Islet of Langerhans (tissue), 1 donor: ENCODE measurements around the gene C3orf18.

Source experiments
- FAIRE-seq: peaks from one replicate; lab custom pipeline; 2011; peaks lifted over from hg19 to GRCh38; lab: Jason Lieb, UNC

Gene C3orf18

DNA sequence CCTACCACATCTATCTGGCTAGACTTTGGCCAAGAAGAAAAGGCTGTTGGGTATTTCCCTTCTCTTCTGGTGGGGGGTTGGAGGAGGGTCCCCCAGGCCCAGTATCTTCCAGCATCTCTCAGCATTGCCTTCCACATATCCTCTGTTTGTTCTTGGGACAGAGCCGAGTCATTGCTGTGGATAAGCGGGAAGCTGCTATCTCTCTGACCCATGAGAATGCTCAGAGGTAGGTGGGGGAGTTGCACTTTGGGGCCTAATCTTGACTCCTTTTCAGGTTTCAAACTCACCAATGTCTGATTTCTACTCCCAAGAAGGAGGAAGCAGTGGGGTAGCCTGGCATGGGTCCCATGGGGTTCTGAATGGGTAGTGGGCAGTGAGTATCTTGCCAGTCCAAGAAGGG is 9.8 kb upstream of the C3orf18 start:
- FAIRE-seq = no peak

DNA sequence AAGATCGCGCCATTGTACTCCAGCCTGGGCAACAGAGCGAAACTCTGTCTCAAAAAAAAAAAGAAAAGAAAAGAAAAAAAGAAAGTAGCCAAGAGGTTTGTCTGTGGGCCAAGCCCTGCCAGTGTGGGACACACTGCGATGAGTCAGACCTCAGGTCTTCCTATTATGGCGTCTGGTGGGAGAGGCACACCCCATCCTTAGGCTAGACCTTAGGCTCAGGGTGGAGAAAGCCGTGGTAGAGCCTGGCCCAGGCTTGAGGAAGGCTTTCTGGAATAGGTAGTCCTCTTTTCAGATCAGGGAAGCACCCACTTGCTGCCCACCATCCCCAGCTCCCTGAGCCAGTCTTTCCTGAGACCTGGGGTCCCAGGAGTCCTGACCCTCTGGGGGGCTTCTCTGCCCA is 7.8 kb upstream of the C3orf18 start:
- no peak for FAIRE-seq

DNA sequence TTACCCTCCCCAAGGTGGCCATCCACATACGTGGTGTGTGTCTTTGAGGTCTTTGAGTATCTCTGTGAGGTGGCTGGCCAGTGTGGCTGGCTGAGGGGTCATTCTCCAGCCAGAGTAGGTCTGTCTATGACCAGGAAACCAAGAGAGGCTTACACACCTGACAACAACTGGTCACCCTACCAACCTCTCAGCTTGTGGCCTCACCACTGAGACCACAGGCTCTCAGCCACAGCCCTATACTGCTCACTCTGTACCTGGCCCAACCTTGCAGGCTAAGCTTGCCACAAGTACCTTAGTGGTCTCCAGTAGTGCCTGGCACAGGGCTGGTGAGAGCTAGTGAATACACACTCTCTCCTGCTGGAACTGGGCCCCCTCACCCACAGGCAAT is 6.9 kb upstream of the C3orf18 start:
- no peak for FAIRE-seq

DNA sequence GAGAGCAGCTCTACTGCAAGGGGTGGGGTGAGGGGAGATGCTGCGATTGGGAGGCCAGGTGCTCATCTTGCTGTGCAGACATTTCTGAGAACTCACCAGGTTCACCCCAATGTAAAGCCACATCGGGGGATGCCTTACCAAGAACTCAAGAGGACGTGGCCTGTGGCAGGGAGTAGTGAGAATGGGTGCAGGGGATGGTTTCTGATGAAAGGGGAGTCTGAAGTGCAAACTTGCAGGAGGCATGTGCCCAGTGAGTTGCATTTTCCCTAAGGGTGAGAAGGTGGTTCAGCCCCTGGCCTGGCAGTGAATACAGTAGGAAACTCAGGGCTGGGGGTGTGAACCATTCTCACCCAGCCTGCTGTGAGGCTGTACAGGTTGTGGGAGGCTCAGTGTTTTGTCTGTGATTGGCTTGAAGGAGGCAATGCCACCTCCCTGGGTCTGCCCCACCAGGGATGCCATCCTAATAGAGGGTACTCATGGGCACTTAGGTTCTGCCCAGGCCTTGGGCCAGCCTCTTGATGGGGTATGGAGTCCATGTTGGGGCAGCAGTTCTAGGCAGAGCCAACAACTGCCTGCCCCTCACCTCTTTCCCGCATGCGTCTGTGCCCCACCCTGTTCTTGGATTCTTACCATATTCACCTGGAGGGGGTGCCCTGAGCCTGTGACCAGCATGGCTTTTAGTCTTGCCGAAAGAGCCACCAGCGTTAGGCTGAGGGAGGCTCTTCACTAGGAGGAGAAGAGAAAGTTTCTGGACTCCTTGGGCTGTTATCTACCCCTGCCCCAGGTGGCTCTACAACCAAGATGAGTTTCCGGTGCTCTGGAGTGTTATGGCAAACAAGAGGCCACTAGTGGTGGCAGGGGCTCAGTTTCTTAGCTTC is 6.3 kb upstream of the C3orf18 start:
- no peak for FAIRE-seq

DNA sequence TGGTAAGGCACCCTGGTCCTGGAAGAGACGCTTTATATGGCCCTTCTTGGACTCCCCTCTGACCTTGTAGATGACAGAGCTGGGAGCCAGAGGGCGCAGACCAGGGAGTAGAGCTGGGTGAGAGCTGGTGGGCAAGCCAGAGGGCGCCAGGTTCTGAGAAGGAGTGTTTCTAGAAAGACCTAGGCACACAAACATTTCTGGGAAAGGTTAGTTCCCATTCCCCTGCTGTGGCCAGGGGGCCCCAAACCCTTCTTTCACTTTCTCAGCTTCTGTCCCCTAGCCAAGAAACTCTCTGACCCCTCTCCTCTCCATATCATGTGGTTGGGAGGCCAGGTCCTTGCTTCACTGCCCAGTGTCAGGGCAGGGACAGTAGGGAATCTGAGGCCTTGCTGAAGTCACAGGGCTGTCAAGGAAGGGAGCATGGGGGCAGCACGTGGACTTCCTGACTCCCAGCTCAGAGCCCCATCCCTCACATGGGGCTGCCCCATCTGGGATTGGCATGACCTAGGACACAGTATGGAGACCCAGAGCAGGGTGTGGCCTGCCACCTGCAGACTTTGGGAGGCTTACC is 5.3 kb upstream of the C3orf18 start:
- FAIRE-seq = no peak

DNA sequence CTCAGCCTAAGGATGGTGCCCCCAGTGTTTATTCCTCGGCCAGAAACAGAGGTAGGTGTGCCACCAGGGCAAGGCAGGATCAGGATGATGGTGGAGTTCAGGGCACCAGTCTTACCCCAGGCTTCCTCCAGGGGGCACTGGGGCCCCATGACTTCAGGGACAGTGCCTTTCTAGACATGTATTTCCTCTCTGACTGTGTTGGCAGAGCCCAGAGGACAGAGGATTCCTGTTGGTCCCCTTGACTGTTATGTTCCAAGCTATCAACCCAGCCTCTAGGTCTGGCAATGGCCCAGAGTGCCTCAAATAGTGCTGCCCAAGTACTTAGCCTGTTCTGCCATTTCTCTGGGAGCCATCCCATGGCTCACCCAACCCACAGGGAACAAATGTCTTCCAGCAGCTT is 4.6 kb upstream of the C3orf18 start:
- FAIRE-seq = no peak

DNA sequence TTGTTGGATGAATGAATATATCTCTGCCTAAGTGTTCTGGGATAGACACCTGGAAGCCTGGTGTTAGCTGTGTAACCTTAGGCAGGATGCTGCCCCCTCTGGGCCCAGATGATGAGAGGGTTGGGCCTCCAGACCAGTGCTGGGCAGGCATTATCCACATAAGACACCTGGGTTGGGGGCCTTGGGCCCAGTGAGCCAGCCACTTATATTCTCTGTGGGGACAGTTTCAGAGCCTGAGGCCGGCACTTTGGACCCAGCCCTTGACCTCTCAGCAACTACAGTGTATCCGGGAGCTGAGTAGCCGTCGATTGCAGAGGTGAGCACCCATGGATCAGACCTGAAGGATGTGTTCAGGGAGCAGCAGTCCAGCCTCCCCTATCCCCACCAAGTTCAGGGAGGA is 3.9 kb upstream of the C3orf18 start:
- no peak for FAIRE-seq

DNA sequence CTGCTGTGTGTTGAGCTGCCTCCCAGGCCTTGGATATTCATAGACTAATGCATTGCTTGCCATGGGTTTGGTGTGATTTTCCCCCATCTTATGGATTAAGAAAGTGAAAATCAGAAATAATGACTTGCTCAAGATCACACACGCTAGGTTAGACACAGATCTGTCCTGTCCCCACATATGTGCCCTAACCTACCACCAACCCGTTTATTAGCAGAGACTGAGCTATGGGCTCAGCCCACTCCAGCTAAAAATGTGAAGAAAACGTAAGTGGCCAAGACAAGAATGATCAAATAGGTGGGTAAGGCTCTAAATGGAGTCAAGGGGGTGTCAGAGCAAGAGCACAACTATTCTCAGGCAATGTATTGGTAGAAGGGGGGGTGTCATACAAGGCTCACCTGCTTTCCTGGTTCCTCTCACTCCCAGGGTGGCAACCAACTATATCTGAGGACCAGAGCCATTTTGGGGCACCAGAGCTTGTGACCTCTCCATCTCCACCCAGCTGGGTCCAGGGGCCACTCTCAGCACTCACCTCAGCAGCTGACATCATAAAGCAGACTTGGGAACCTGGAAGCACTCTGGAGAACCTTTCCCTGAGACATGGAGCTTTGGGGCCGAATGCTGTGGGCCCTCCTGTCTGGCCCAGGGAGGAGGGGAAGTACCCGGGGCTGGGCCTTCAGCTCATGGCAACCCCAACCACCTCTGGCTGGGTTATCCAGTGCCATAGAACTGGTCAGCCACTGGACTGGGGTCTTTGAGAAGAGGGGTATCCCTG is 3.1 kb upstream of the C3orf18 start:
- no peak for FAIRE-seq

DNA sequence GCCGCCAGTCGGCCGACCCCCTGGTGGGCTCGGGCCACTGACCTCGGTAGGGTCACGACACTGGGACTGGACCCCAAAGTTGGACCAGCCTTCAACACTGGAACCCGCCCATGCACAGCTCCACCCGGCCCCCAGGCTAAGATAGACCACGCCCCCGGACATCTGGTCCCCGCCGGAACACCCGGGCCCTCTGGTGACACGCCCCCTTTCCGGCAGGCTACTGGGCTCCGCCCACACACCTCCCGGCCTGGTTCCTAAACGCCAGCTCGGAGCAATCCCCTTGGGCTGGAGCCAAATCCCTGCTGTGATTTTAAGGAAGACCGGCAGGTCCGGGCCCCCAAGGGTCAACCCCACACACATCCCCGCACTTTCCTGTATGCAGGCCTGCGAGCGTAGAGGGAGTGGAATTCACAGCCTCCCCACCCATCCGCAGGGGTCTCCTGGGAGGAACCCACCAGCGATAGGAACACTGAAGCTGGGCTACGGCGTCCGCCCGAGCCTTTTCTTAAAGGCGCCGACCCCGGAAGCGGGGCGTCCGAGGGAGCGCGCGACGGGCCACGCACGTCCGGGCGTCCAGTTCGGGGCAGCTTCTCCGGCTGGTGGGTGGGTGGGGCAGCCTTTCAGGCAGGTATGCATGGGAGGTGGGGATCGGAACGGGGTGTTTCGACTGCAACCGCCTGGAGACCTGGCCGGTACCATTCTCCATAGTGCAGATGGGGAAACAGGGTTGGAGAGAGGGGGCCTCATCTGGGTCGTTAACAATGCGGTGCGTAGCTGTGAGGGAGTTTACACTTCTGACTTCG is 1.6 kb upstream of the C3orf18 start, which contains the start of gene HEMK1:
Gene HEMK1 (plus strand): TSS at position 576 of the 803 bp plus-strand sequence. CDS start 1,583 bp downstream, outside the sequence.
- FAIRE-seq = no peak

DNA sequence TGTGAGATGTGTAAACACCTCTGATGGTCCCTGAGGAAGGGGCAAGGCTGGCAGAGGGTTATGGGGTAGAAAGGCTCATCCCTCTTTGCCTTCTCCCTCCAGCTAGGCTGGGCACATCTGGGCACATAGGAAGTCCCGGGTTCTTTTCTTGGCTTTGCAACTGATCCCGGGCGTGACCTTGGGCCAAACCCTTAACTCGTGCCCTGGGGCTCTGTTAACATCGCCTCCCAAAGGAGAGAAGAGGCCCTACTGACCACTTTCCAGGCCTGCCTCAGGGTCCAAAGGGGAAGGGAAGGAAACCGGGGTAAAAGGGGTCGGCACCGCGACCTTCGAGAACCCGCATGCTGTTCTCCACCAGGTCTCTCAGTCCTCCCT is 549 bp downstream of the C3orf18 start:
- FAIRE-seq = no peak

DNA sequence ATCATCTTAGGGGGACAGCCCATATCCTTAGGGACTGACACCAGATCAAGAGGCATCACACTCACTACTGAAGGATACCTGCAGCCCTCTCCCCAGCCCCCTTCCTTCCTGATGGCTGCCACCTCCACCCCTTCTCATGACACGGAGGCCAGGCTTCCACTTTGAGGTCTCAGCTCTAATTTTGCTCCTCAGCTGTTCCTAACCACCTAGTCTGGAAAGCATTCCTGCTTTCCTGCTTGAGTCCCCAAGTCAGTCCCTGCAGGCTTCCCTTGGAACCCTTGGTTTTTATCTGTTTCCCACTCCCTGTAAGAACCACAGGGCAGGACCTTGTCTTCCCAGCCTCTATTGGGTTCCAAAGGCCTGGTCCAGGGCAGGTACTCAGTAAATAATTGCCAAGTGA is 3.2 kb downstream of the C3orf18 start:
- no peak for FAIRE-seq

DNA sequence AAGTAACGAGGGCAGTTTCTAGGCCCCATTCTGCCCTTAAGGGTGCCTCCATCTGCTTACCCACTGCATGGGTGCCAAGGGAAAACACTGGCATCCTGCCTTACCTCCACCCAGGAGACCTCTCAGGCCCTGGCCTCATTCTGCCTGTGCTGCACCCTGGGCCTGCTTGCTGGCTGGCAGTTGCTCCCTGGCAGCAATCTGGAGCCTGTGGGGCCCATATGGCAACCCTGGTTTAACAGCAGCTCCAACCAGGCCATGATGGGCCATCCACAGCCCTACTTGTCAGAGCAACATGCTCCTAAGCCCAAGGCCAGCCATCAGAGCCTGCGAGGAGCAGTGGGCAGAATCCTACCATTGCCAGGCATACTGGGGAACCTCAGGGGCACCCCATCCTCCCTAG is 3.7 kb downstream of the C3orf18 start:
- no peak for FAIRE-seq

DNA sequence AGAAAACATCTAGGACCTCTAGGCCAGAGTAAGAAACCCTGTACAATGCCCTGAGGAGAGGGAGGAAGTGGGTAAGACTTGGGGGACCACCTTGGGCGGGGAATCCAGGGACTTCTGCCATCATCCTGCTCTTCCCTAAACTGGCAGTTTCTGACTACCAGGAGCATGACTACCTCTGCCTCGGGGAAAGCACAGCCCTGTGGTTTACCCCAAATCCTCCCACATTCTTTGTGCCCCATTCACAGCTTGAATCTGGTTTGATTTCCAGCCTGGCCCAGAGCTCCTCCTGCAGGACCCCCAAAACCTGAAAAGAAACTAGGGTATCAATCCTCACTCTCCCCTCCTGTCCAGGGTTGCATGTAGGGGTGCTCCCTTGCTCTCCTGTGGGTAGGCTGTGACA is 4.7 kb downstream of the C3orf18 start:
- FAIRE-seq = no peak

DNA sequence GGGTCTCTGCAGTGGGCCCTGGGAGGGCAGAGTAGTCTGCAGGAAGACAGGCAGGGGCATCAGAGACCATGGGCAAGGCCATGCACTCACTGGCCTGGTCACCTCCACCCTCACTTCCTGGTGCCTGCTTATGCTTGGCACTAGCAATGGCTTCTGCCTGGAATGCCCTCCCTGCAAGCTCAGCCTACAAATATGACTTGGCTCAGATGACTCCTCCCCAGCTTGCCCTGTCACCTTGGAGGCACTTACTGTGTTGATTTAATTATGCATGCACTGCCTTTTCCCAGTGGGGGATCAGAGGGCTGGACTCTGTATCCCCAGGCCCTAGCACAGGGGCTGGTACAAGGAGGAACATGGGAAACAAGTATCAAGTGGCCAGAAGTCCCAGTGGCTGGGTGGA is 7.8 kb downstream of the C3orf18 start:
- FAIRE-seq = no peak

DNA sequence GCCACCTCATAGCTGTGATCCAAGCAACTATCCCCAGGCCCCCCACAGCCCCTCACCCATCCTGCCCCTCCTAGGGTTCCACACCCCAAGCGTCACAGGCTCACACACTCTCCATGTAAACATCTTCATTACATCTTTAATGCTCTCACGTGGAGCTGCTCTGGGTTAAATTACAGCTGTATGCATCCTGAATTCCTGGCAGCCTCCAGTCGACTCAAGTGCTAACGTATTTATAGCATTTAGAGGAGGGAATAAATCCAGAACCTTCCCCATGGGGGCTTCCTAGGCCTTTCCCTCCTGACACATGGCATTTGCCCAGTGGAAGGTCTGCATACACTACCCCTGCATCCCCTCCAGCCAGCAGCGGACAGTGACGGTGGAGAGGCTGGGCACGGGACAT is 9.6 kb downstream of the C3orf18 start:
- FAIRE-seq = no peak

DNA sequence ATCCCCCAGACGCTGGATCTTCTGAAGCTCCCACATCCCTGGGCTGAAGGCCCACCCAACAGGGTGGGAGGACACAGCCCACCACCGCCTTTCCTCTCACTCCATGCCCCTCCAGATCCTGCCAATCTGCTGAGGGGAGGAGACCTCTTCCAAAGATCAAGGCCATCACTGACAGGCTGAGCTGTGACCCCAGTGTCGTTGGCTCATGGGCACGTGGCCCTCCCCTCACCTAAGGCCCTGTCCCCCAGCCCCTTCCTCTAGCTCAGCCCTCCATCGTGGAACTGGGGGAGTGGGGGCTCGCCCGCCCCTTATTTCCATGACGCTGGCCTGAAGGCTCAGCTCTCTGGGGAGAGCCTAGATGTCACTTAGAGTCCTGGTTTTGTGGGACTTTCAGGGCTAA is 10.4 kb downstream of the C3orf18 start:
- FAIRE-seq = no peak

DNA sequence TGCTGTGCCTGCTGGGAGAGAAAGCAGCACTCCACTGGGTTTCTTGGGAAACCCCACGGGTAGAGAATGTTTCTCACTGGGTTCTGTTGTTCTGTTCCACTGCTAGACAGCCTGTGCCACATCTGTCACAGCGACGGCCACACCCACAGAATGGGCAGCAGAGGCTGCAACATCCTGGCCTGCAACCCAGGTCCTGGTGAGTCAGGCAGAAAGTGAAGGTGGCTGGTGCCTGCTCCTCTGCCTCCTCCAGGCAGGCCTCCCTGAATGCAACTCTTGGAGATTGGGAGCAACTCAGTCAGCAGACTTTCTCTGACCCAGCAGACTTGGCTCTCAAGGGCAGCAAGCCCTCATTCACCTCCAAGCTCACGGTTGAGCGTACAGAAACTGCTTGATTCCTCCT is 13.0 kb downstream of the C3orf18 start:
- FAIRE-seq = no peak

DNA sequence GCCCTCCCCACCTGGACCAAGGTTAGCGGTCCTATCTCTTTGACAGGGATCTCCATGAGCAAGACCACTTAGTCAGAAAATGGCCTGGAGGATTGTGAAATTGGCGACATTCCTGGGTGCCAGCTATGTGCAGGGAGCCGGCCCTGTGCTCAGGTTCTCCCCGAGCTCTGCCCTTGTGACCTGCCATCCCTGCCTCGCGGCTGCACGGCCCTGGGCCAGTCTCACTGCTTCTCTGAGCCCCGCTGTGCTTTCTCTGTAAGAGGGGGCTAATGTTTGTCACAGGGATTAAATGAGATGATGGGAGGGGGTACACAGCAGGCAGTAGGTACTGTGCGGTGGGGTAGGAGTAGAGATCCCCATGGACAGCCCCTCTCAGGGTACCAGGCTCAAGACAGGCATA is 14.9 kb downstream of the C3orf18 start:
- FAIRE-seq = no peak

DNA sequence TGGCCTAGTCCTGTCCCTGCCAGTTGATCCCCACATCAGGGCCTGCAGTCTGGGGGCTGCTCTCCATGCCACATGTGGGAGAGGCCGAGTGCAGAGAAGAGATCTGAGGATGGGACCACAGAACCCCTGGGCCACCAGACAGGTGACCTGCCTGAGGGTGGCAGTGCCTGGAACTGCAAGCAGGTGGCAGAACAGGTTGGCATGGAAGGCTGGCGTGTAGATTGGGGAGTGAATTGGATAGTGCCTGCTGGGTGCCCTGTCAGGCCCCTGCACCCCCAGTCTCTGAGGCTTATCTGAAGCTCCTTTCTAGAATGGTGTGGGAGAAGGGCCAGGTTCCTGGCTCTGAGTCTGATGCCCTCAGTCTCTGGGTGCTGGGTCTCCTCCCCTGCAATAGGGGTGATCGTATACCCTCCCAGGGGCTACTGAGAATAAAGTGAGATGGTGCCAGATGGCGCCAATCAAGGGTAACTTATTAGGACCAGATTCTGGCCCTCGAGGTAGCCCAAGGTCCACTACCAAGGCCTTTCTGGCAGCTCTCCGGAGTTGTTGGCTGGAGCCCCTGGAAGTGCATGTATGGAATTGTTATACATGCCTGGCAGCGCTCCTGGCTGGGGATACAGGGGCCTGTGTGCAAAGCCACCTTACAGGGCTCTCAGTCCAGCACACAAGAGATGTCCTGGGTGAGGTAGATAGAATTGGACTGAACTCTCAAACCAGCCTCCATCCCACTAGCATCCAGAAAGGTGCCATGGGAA is 15.7 kb downstream of the C3orf18 start:
- no peak for FAIRE-seq

DNA sequence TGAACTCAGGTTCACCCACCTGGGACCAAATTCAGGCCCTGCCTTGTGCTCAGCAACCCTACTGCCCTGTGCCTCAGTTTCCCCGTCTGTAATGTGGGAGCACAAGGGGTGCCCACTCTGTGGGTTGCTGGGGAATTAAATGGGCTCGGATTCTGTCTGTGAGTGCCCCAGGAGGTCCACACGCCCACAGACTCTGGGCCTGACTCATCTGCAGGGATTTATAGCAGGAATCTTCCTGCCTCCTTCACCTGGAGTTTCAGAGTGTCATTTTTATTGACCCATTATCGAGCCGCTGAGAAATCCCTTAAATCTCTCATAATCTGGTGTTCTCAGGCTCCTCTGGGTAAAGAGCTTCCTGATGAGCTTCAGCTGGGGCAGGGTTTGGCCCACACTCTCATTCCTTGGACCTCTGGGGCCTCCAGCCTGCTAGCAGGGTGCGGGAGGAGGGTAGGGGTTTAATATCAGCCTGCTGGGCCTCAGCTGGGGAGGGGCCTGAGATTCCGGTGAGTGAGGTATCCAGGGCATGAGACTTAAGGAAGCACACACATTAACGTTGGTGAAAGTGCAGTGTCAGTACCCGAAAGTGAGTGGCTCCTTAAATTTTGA is 16.4 kb downstream of the C3orf18 start:
- no peak for FAIRE-seq

DNA sequence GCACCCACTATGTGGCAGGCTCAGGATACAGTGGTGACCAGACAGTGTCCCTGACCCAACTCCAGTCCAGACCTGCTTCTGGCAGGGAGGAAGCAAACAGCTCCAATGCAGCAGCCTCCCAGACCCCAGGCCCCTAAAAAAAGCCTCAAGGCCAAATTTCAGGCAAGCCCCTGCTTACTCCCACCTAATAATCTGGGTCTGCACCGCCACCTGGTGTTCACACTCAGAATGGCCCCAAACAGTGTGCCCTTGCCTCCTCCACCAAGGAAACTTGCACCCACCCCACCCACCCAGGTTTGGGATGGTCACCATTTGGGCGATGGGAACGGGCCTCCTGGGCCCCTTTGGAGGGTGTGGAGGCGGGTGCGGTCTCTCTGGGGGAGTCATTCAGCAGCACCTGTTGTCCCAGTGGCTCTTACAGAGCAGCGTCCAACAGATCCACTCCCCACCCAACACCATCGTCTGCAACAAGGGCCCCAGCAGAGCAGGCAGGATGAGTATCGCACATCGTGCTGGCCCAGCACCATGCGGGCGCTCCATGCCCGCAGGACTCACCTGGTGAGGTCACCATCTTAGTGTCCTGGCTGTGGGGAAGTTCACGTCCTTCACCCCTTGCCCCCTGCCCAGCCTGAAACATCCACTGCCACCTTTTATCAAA is 17.3 kb downstream of the C3orf18 start:
- FAIRE-seq = no peak
